Chondrocyte (in vitro differentiated cells): Measurements from ENCODE around the gene PACC1. TPM values are rescaled to one million over a fixed set of nuclear protein-coding genes. Genes with fewer than 3 reads are reported as not detected.

Experiments used
- DNase-seq: peaks from one replicate; pipeline ENCODE4 v3.0.0; 2021; ENCODE audit warnings: mixed read lengths, low spot score
- H3K27ac Mint-ChIP-seq: one replicate; pipeline ENCODE4 v1.8.0; 2021; ENCODE audit warnings: mild to moderate bottlenecking, moderate library complexity, mixed read lengths; ENCODE audit not compliant: unreplicated experiment
- H3K27me3 Mint-ChIP-seq: 2 replicates; pipeline ENCODE4 v1.8.0; 2021; ENCODE audit warnings: low read depth, mixed read lengths
- H3K36me3 Mint-ChIP-seq: 2 replicates; pipeline ENCODE4 v1.8.0; 2021; ENCODE audit warnings: low read depth, mixed read lengths
- H3K4me1 Mint-ChIP-seq: 2 replicates; pipeline ENCODE4 v1.8.0; 2021; ENCODE audit warnings: low read depth, mild to moderate bottlenecking, mixed read lengths
- H3K4me3 Mint-ChIP-seq: one replicate; pipeline ENCODE4 v1.8.0; 2021; ENCODE audit warnings: mild to moderate bottlenecking, moderate library complexity, mixed read lengths; ENCODE audit not compliant: unreplicated experiment
- H3K9me3 Mint-ChIP-seq: 2 replicates; pipeline ENCODE4 v1.8.0; 2021; ENCODE audit warnings: low read depth, mixed read lengths
- CTCF ChIP-seq: fragments of 200-600 bp; sonication (generic); IDR thresholded peaks from 2 replicates; pipeline ENCODE4 v1.5.0; 2021; ENCODE audit warnings: antibody characterized with exemption, mild to moderate bottlenecking, moderate library complexity
- total RNA-seq: library from RNA; stranded (reverse); gene quantifications from 3 replicates; pipeline ENCODE4 v1.2.1, GENCODE V29; 2021

The PACC1 gene
- total RNA-seq, 1 donor from 2014 or later = 11.2 TPM

GRCh38 chr1:212354464-212354863 lies 60.2 kb downstream of the PACC1 start:
- no peak for TF ChIP-seq CTCF
- Mint-ChIP-seq H3K9me3 (no peaks in the 10 kb centered on the region), H3K4me3 (no peak overlapping the region), H3K27ac (no peak overlapping the region), H3K36me3 (peaks cover 16% of the 10 kb centered on the region), H3K27me3 (no peaks in the 10 kb centered on the region), H3K4me1 (no peaks in the 10 kb centered on the region)
- no peak for DNase-seq

- DNase-seq = no peak
- TF ChIP-seq CTCF = no peak
- no peaks in the 10 kb centered on the region for H3K9me3 Mint-ChIP-seq
- no peaks in the 10 kb centered on the region for H3K27me3 Mint-ChIP-seq
- H3K4me1 Mint-ChIP-seq = no peaks in the 10 kb centered on the region
- peaks cover 13% of the 10 kb centered on the region for H3K36me3 Mint-ChIP-seq
- H3K4me3 Mint-ChIP-seq = no peak overlapping the region
- H3K27ac Mint-ChIP-seq = no peak overlapping the region
Measured at GRCh38 chr1:212353181-212353580, 61.5 kb downstream of the PACC1 start.

- H3K27ac Mint-ChIP-seq = no peak overlapping the region
- no peaks in the 10 kb centered on the region for H3K9me3 Mint-ChIP-seq
- TF ChIP-seq CTCF = no peak
- no peaks in the 10 kb centered on the region for H3K27me3 Mint-ChIP-seq
- DNase-seq = no peak
- H3K4me3 Mint-ChIP-seq = no peak overlapping the region
- H3K4me1 Mint-ChIP-seq = no peaks in the 10 kb centered on the region
- peaks cover 12% of the 10 kb centered on the region for H3K36me3 Mint-ChIP-seq
Measured at GRCh38 chr1:212351588-212352362, 62.9 kb downstream of the PACC1 start.

GRCh38 chr1:212346601-212347000 lies 68.1 kb downstream of the PACC1 start:
- no peak for TF ChIP-seq CTCF
- DNase-seq = no peak
- Mint-ChIP-seq H3K27ac (no peak overlapping the region), H3K27me3 (no peaks in the 10 kb centered on the region), H3K4me3 (no peak overlapping the region), H3K36me3 (peaks cover 5% of the 10 kb centered on the region), H3K9me3 (no peaks in the 10 kb centered on the region), H3K4me1 (no peaks in the 10 kb centered on the region)

GRCh38 chr1:212344905-212345304 lies 69.8 kb downstream of the PACC1 start:
- Mint-ChIP-seq H3K4me1 (no peaks in the 10 kb centered on the region), H3K27ac (no peak overlapping the region), H3K27me3 (no peaks in the 10 kb centered on the region), H3K9me3 (no peaks in the 10 kb centered on the region), H3K36me3 (peaks cover 5% of the 10 kb centered on the region), H3K4me3 (no peak overlapping the region)
- DNase-seq = no peak
- no peak for TF ChIP-seq CTCF
